Endothelial cell of umbilical vein (primary cell): ENCODE results near the gene FAM163A. TPM values are rescaled to one million over a fixed set of nuclear protein-coding genes. Genes with fewer than 3 reads are reported as not detected.

ENCODE experiments used
- BruUV-seq: library from RNA; stranded (reverse); fragments of 400-500 nt; replicated peaks from 2 replicates; lab custom pipeline; 2021; lab: Mats Ljungman, UMichigan
- CTCF ChIA-PET: fragments of 300-600, 350-600 bp; sonication (Branson Sonifier 250); formaldehyde crosslinking; loops from one replicate; lab custom pipeline; 2021; ENCODE audit warnings: antibody characterized with exemption, inconsistent platforms; lab: Charles Lee
- POLR2A ChIA-PET: fragments of 300-600, 350-600 bp; sonication (Branson Sonifier 250); formaldehyde crosslinking; loops from one replicate; lab custom pipeline; 2021; ENCODE audit warnings: antibody characterized with exemption, inconsistent platforms; lab: Charles Lee
- DNase-seq: peaks from one replicate; pipeline ENCODE4 v3.0.0-alpha.2; 2011; ENCODE audit warnings: low read depth, low spot score
- FAIRE-seq: peaks from 2 replicates; lab custom pipeline; 2011; peaks lifted over from hg19 to GRCh38; lab: Jason Lieb, UNC
- H2AFZ ChIP-seq: 2 replicates; pipeline ENCODE4 v1.6.0; 2012; ENCODE audit warnings: low read depth, low read length, control low read depth, inconsistent platforms
- H3K27ac ChIP-seq: 2 replicates; pipeline ENCODE4 v1.5.1; 2011; ENCODE audit warnings: low read depth, mild to moderate bottlenecking, control low read depth, low read length, moderate library complexity; ENCODE audit not compliant: insufficient read depth
- H3K27me3 ChIP-seq, 2 experiments: 2 replicates each; pipeline versions ENCODE4 v1.6.0 to v1.6.1; 2011; ENCODE audit warnings: low read length in 2 of 2, mixed read lengths in 1 of 2; ENCODE audit not compliant: control insufficient read depth in 2 of 2, insufficient read depth in 2 of 2
- H3K36me3 ChIP-seq, 2 experiments: 2 replicates in 1 of 2; 3 replicates in 1 of 2; pipeline ENCODE4 v1.5.1; 2011; ENCODE audit warnings: low read length in 2 of 2, mild to moderate bottlenecking in 1 of 2, moderate library complexity in 1 of 2; ENCODE audit not compliant: control insufficient read depth in 2 of 2, insufficient read depth in 2 of 2; ENCODE audit errors: extremely low read depth in 1 of 2
- H3K4me1 ChIP-seq: 3 replicates; pipeline ENCODE4 v1.5.1; 2011; ENCODE audit warnings: mild to moderate bottlenecking, low read length; ENCODE audit not compliant: control insufficient read depth, insufficient read depth; ENCODE audit errors: extremely low read depth
- H3K4me2 ChIP-seq: 2 replicates; pipeline ENCODE4 v1.6.1; 2011; ENCODE audit warnings: low read length, control low read depth, mixed read lengths; ENCODE audit not compliant: insufficient read depth
- H3K4me3 ChIP-seq, 3 experiments: fragments of 200-600 bp in 1 of 3; sonication (generic), shearing (Covaris generic) in 1 of 3; replicated peaks in 1 of 3; 2 replicates each; pipeline ENCODE4 v1.5.1; 2011 to 2016; ENCODE audit warnings: control low read depth in 3 of 3, low read length in 3 of 3, mild to moderate bottlenecking in 2 of 3, inconsistent platforms in 1 of 3, low read depth in 1 of 3, moderate library complexity in 1 of 3; ENCODE audit not compliant: insufficient read depth in 1 of 3
- H3K79me2 ChIP-seq: 2 replicates; pipeline ENCODE4 v1.6.0; 2012; ENCODE audit warnings: low read length, inconsistent platforms; ENCODE audit not compliant: control insufficient read depth, insufficient read depth
- H3K9ac ChIP-seq: replicated peaks from 2 replicates; pipeline ENCODE3; 2011; ENCODE audit warnings: low read length, control low read depth; ENCODE audit not compliant: insufficient read depth; ENCODE audit errors: extremely low read depth
- H3K9me1 ChIP-seq: replicated peaks from 3 replicates; pipeline ENCODE4 v1.6.0; 2011; ENCODE audit warnings: mild to moderate bottlenecking, low read length; ENCODE audit not compliant: control insufficient read depth, insufficient read depth; ENCODE audit errors: extremely low read depth
- H3K9me3 ChIP-seq: replicated peaks from 2 replicates; pipeline ENCODE4 v1.5.1; 2012; ENCODE audit warnings: low read length, inconsistent platforms; ENCODE audit not compliant: control insufficient read depth, insufficient read depth
- H4K20me1 ChIP-seq: replicated peaks from 2 replicates; pipeline ENCODE3; 2011; ENCODE audit warnings: mild to moderate bottlenecking, low read length; ENCODE audit not compliant: control insufficient read depth, insufficient read depth; ENCODE audit errors: extremely low read depth
- JUN ChIP-seq: IDR thresholded peaks from 2 replicates; pipeline ENCODE4 v1.6.1; 2011; ENCODE audit warnings: borderline replicate concordance, low read depth; ENCODE audit not compliant: insufficient read length, insufficient read depth
- MAX ChIP-seq: IDR thresholded peaks from 2 replicates; pipeline ENCODE4 v1.6.1; 2011; ENCODE audit not compliant: insufficient read depth, insufficient read length
- MYC ChIP-seq: IDR thresholded peaks from one replicate; pipeline ENCODE4 v1.6.1; 2011; ENCODE audit warnings: mild to moderate bottlenecking, low read depth, low read length
- POLR2AphosphoS5 ChIP-seq: IDR thresholded peaks from 2 replicates; pipeline ENCODE4 v1.6.1; 2012; ENCODE audit warnings: low read depth, mild to moderate bottlenecking, control low read depth, low read length, moderate library complexity; ENCODE audit not compliant: insufficient read depth
- dilution Hi-C: fragments of 300-500 bp; cut with MboI; formaldehyde crosslinking; loops from one replicate; pipeline ENCODE4 v1.15.0; 2019; ENCODE audit warnings: low sequenced_read_pairs; ENCODE audit not compliant: extremely low pct_ligation_motif_present
- intact Hi-C: fragments of 100-400 bp; cut with micrococcal nuclease; formaldehyde crosslinking; loops from one replicate; pipeline ENCODE4 v1.10.0; 2022
- polyA plus RNA-seq, 4 experiments: library from polyadenylated mRNA; depleted of rRNA in 3 of 4; stranded (reverse) in 3 of 4; unstranded in 1 of 4; fragments of >200 nt; gene quantifications; 2 replicates each; pipeline versions ENCODE4 v1.2.1 to v1.2.3, GENCODE V29; 2011 to 2012; ENCODE audit warnings: missing spikeins in 1 of 4
- total RNA-seq: library from RNA; stranded (reverse); gene quantifications from 2 replicates; pipeline ENCODE4 v1.2.3, GENCODE V29; 2021
- TF ChIP-seq, protein P1 (sequence below), 2 donors: IDR thresholded peaks; 1 replicate in 1 of 2; 2 replicates in 1 of 2; pipeline ENCODE4 v1.5.1; 2011; ENCODE audit warnings: low read length in 2 of 2, mild to moderate bottlenecking in 2 of 2, moderate library complexity in 2 of 2, control low read depth in 1 of 2, inconsistent platforms in 1 of 2, low read depth in 1 of 2; ENCODE audit not compliant: insufficient read depth in 1 of 2; ENCODE audit errors: extremely low read depth in 1 of 2

Gene FAM163A
- total and polyA plus RNA-seq, 2 donors (not counting 3 experiments of a cell fraction or from before 2014, with no cell fraction given) = not detected

- no peak overlapping the region for H3K4me3 ChIP-seq
Measured at GRCh38 chr1:179825798-179826460, 82.8 kb downstream of the FAM163A start.

More at GRCh38 chr1:179825798-179826460, 82.8 kb downstream of the FAM163A start:
- Histone ChIP-seq H2AFZ (no peak overlapping the region), H3K9ac (no peak overlapping the region), H3K27ac (no peak overlapping the region), H3K9me1 (no peaks in the 10 kb centered on the region), H3K27me3 (peaks cover 0 to 6% of the 10 kb centered on the region in 2 experiments), H3K4me2 (no peak overlapping the region), H4K20me1 (no peaks in the 10 kb centered on the region), H3K36me3 (no peaks in the 10 kb centered on the region), H3K4me1 (no peaks in the 10 kb centered on the region), H3K9me3 (no peaks in the 10 kb centered on the region), H3K79me2 (no peaks in the 10 kb centered on the region)
- intact Hi-C loops = no loop called here
- FAIRE-seq (no peak), DNase-seq (no peak)
- CTCF ChIA-PET = no interaction called here
- dilution Hi-C loops = no loop called here
- no TSS peak for BruUV-seq
- POLR2A ChIA-PET = no interaction called here
- TF ChIP-seq JUN = no peak
- no peak for TF ChIP-seq MYC
- TF ChIP-seq MAX = no peak
- TF ChIP-seq, protein P1, sequence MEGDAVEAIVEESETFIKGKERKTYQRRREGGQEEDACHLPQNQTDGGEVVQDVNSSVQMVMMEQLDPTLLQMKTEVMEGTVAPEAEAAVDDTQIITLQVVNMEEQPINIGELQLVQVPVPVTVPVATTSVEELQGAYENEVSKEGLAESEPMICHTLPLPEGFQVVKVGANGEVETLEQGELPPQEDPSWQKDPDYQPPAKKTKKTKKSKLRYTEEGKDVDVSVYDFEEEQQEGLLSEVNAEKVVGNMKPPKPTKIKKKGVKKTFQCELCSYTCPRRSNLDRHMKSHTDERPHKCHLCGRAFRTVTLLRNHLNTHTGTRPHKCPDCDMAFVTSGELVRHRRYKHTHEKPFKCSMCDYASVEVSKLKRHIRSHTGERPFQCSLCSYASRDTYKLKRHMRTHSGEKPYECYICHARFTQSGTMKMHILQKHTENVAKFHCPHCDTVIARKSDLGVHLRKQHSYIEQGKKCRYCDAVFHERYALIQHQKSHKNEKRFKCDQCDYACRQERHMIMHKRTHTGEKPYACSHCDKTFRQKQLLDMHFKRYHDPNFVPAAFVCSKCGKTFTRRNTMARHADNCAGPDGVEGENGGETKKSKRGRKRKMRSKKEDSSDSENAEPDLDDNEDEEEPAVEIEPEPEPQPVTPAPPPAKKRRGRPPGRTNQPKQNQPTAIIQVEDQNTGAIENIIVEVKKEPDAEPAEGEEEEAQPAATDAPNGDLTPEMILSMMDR (IDR thresholded peaks at IDR 0.05; ENCODE audit: extremely low read depth in 1 of 2, insufficient read depth in 1 of 2, low read depth in 1 of 2, low read length in 2 of 2) = no peak
- TF ChIP-seq POLR2AphosphoS5 = no peak
